Lower leg skin (tissue), 3 donors: Measurements from ENCODE around the gene CCNH.

ENCODE experiments used
- CTCF ChIP-seq, 3 donors: fragments of 450-650 bp; IDR thresholded peaks; one replicate each; pipeline ENCODE4 v1.5.1; 2016; ENCODE audit warnings: antibody characterized with exemption in 3 of 3, mild to moderate bottlenecking in 3 of 3, moderate library complexity in 2 of 3
- POLR2A ChIP-seq, 2 donors: fragments of 450-650 bp; IDR thresholded peaks; one replicate each; pipeline ENCODE4 v1.6.1; 2016 to 2017; ENCODE audit warnings: antibody characterized with exemption in 2 of 2, mild to moderate bottlenecking in 1 of 2, moderate library complexity in 1 of 2

GRCh38 chr5:87400305-87400899 lies 12.3 kb downstream of the CCNH start:
- TF ChIP-seq CTCF (IDR thresholded peaks at IDR 0.05) (no peak), POLR2A (IDR thresholded peaks at IDR 0.05) (no peak)
